NCI-H748 (cell line): ENCODE data around the gene KLRG1.

ENCODE experiments used
- DNase-seq: peaks from one replicate; lab custom pipeline; 2025; ENCODE audit not compliant: unreplicated experiment; lab: John Stamatoyannopoulos, UW

KLRG1 gene

DNA sequence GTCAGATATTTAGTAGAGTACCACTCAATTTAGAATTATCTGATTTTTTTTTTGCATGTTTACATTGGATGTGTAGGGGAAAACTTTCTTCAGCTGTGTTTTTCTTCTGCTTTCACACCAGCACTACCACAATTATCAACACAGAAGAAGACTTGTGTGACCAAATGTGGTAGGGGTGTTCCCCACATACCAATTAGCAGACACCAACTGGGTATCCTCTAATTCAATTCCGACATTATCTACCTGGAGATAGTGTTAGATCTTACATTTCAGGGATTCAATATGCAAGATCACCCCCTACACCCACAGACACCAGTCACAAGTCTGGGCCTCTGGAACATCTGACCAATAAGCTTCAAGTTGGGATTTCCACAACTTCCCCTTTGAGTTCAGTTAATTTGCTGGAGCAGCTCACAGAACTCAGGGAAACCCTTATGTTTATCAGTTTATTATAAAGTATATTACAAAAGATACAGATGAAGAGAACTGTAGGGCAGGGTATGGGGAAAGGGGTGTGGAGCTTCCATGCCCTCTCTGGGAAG lies 4.1 kb upstream of the KLRG1 start:
- no peak for DNase-seq

DNA sequence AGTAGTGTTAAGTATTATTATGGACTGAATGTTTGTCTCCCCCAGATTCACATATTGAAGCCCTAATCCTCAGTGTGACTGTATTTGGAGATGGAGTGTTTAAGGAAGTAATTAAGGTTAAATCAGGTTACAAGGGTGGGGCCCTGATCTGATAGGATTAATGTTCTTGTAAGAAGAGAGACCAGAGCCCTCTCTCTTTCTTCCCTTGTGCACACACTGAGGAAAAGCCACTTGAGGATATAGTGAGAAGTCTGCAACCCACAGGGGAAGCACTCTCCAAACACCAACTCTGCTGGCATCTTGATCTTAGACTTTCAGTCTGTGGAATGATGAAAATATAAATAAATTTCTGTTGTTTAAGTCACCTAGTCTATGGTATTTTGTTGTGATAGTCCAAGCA lies 2.2 kb upstream of the KLRG1 start:
- DNase-seq, result no peak

DNA sequence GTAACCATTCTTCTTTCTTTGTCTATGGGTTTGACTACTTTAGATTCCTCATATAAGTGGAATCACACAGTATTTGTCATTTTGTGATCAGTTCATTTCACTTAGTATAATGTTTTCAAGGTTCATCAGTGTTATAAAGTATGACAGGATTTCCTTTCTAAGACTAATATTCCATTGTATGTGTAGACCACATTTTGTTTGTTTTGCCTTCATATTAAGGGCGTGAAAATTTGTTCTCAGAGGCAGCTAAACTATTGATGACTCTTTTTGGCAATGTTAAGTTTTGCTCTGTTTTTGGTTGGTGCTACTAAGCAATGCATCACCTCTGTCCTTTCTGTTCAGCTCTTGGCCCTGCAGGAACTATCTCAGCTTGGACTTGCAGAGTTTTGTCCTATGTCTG lies 1.7 kb upstream of the KLRG1 start:
- DNase-seq, result no peak

DNA sequence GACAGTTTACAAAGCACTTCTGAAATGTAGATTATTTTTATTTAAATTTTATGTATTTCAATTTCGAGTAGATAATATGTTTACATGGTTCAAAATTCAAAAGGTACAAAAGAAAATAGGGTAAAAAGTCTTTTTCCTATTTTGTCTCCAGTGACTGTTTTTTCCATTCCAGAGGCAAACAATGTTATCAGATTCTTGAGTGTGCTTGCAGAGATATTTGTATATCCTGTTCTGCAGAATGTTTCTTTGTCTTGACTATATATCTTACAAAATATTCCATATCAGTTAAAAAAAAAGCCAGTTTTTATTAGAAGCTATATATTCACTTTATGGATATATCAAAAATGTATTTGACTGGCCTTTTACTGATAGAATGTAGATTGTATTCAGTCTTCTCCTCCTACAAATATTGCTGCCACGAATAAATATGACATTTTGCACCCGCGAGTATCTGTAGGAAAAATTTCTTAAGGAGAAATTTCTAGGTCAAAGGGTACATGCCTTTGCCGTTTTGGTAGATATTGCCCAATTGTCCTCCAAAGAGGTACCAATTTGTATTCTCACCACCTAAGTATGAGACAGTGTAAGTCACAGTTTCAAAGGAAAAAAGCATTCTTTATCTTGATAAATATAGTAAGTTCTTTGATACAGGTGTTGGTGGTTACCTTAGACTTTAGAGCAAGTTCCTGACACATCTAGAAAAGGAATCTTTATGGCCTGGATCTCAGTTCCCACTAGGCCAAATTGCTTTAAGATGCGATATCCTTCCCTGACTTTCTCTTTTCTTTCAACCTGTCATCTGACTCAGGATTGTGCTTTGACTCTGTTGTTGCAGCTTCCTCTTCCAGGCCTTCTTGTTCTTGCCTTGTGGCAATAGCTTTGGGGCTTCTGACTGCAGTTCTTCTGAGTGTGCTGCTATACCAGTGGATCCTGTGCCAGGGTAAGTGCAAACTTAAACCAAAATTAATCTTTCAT lies 2.3 kb downstream of the KLRG1 start:
- no peak for DNase-seq

DNA sequence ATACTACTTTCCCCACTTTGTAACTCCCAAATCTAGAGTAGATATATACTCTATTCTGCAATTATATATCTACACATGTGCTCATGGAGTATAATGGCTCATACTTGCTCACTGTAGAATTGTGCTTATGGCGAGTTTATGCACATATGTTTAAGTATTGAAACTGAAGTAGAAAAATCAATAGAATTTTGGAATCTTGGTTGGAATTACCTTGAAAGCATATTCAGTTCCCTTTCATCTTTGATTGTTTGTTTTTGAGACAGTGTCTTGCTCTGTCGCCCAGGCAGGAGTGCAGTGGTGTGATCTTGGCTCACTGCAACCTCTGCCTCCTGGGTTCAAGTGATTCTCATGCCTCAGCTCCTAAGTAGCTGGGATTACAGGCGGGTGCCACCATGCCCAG lies 4.5 kb downstream of the KLRG1 start:
- DNase-seq, result no peak

DNA sequence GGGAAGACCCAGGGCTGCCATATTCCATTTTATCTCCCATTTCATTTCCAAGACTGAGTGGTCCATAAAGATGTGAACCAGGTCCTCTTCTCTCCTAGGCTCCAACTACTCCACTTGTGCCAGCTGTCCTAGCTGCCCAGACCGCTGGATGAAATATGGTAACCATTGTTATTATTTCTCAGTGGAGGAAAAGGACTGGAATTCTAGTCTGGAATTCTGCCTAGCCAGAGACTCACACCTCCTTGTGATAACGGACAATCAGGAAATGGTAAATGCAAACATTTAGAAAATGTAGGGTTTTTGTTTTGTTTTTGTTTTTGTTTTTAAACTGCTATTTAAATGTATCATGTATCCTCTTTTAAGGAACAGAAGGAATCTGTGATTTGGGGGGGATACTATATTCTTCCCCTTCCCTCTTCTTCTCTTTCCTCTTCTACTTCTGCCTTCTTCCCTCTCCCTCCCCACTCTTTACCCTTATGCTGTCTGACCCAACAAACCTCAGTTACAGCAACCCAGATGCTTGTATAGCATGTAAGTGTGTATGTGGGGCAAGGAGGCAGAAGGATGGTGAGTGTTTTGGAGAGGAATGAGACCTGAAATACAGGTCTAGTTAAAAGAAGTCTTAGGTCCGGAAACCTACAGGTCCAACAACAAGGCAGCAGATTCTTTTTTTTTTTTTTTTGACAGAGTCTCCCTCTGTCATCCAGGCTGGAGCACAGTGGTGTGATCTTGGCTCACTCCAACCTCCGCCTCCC lies 5.9 kb downstream of the KLRG1 start:
- DNase-seq, result no peak

DNA sequence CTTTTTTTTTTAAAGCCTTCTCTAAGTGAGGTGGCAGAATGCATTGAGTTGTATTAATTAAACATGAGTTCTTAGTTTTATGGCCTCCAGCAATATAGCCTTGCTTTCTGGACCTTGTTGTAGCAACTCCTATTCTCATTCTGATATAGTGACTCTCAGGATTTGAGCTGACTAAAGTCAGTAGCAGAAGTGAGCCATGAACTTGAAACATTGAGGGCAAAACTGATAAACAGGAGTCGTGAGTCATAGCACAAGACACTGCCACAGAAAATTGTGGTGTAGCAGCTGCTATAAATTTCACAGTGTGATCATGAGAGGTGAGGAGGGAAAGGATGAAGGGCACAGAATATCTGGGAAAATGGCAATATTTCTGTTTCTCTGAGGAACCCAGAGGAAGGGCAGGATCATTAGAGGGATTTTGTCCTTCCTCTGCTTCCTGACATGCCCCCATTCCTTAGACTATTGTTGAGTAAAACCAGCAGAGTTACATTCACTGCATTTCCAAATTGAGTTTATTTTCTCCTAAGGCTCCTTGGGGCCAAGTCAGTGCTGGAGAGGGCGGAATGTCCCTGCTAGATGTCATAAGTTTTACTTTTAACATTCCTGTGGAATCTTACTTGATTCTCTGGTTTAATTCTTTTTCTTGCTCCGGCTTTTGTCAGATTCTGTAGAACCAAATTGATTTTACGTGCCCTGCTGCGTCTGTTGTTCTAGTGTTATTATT lies 7.5 kb downstream of the KLRG1 start:
- DNase-seq, result no peak

DNA sequence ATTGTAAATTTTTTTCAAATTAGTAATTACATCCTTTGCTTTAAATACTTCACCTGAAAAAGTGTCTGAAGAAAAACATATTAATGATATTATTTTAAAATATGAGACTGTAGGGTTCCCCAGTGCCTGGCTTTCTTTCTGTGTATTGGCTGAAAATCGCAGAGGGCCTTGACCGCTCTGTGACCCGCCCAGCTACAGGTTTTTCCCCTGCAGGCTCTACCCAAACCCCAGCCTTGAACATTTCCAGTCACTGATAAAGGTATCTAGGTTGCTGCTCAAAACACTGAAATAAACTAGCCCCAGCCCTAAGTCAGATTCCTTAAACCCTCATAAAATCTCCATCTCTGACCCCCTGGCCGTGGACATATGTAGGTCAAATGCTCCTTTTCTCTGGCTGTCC lies 11.9 kb downstream of the KLRG1 start:
- DNase-seq, result no peak

DNA sequence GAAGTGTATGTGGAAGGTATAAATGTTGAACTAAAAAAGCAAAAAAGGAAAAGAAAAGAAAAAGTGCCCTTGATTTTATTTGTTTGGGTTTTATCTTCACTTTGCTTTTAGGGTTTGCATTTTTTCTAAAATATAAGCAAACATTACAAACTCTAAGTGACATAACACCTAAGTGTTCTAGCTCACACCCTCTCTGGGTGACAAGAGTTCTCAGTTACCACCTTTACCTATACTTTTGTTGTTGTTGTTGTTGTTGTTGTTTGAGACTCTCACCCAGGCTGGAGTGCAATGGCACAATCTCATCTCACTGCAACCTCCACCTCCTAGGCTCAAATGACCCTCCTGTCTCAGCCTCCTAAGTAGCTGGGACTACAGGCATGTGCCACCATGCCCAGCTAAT lies 13.0 kb downstream of the KLRG1 start:
- DNase-seq, result no peak

DNA sequence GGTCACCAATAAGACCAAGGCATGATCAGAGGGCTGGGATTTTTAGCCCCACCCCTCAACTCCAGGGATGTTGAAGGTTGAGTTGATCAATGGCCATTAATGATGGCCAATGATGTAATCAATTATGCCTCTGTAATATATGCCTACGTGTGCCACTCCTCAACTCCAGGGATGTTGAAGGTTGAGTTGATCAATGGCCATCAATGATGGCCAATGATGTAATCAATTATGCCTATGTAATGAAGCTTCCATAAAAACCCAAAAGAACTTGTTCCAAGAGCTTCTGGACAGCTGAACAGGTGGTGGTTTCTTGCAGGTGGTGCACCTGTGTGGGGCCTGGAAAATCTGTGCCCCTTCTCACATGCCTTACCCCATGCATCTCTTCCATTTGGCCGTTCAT lies 33.2 kb downstream of the KLRG1 start:
- DNase-seq, result no peak

DNA sequence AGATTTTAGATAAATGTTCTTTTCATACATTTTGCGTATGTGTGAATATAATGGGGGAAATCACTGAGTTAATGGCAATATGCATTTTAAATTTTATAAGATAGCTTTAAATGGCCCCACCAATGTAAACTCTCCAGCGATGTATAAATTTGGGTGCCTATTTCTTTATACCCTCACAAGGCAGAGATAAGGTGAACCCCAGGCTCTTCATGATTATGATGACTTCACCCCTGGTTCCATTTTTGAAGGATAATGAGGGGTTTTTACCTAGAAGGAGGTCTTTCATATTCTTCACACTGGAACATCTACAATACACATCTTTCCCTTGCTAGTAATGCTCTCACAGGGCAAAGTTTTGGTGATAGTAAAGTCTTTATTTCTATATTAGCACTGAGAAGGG lies 35.2 kb downstream of the KLRG1 start:
- DNase-seq, result no peak

DNA sequence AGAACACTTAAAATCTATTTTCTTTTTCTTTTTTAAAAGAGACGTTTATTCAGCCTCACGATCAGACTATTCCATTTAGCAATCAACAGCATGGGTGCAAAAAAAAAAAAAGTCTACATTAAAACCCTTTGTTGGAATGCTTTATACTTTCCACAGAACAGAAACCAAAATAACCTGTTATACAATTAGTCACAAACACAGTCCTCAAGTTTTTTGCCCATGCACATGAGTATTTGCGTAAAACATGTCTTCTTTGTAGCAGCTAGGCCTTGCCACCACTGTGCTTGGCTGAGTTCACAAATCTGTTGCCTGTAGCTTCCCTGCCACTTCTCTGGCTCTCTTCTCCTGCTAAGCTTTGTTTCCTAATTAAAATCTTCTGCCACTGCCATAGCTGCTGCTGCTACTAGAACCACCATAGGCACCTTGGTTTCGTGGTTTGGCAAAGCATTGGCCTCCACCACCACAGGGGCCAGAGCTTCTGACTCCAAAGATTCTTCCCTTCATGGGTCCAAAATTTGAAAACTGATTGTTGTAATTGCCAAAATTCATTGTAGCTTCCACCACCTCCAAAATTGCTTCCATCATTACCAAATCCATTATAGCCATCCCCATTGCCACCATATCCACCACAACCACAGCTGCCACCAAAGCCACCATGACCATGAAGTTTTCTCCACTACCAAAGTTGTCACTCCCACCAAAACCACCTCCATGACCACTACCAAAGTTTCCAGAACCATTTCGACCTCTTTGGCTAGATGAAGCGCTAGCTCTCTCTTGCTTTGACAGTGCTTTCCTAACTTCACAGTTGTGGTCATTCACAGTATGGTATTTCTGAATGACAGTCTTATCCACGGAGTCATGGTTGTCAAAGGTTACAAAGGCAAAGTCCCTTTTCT lies 38.1 kb downstream of the KLRG1 start:
- no peak for DNase-seq

DNA sequence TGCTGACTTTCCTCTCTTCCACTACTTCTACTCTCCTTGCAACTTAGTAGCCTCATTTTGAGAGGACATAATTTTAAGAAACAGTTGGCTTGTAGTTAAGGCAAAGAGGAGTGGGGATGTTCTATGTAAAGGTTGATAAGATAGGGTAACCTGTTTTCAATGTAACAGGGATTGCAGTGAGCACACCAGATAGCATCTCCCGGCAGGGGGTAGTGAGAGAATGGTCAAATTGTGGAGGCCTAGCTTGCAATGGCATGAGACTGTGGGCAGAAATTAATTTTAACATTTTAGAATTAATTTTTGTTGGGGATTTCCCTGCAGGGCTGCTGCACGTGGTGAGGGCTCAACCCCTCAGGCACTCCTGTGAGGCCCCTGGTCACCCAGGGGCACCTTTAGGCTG lies 41.4 kb downstream of the KLRG1 start:
- no peak for DNase-seq

DNA sequence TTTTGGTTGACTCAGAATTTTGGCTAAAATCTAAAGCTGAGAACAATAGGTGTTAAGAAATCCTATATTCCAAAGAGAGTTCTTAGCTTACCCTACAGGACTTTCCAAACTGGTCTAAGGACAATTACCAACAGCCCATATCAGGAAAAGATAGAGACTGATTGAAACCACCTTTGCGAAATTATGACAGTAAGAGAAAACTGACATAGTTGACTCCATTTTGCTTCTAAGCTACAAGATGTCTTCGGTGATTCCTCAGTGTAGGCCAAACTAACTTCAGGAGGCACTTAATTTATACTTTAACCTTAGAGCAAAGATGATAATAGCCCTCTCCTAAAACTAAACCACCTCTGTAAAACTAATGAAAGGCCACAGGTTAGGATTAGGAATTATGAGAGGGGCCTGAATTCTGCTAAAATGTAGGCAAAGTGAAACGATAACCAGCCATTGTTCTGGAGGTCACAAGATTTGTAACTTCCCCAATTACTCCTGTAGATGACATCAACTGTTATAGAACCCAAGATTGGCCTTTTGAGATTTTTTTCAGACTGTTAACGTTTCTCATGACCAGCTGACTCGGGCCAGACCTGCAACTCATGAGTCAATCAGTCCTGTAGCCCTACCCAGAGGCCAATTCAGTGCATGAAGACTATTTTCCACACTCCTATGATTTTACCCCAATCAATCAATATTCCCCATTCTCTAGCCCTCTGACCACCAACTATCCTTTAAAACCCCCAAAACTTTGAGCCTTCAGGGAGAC lies 43.0 kb downstream of the KLRG1 start:
- DNase-seq, result no peak

DNA sequence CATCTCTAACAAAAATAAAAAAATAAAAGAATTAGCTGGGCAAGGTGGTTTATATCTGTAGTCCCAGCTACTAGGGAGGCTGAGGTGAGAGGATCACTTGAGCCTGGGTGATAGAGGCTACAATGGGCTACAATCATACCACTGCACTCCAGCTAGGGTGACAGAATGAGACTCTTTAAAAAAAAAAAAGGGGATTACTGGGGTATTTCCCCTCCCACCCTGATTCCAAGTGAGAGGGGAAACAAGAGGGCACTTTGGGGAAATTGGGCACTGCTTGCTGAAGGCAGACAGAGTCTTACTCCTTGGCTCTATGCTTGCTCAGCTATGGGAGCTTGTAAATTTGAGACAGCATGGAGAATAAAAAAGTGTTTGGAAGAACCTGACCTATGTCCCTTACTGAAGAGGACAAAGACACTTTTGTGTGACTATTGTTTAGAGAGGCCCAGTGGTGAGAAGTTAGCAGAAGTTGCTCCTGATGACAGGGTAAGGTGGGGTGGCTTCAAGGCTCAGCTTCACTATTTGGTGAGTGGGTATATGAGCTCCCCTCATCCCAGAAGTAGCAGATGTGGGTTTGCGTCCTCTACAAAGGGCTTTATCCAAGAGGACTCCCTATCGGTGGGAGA lies 44.0 kb downstream of the KLRG1 start:
- no peak for DNase-seq

DNA sequence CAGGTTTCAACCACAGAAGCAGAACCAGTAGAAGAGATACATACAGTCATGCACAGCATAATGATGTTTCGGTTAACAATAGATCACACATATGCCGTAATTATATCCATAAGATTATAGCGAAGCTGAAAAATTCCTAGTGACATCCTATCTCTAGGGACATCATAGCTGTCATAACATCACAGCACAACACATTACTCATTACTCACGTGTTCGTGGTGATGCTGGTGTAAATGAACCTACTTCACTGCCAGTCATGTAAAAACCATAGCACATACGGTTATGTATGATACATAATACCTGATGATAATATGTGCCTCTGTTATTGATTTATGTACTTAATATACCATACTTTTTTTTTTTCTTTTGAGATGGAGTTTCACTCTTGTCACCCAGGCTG lies 44.7 kb downstream of the KLRG1 start:
- no peak for DNase-seq

DNA sequence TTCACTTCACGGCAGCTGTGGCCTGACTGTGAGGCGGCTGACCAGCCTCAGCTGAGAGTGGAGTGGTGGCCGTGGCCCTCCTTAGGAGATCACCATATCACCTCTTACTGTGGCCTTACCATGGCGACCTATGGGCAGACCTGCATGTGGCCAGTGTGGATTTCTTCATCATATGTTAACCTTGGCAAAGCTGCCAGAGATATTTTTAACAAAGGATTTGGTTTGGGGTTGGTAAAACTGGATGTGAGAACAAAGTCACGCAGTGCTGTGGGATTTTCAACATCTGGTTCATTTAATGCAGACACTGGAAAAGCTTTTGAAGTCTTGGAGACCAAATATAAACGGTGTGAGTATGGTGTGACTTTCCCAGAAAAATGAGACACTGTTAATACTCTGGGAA lies 46.9 kb downstream of the KLRG1 start:
- no peak for DNase-seq

DNA sequence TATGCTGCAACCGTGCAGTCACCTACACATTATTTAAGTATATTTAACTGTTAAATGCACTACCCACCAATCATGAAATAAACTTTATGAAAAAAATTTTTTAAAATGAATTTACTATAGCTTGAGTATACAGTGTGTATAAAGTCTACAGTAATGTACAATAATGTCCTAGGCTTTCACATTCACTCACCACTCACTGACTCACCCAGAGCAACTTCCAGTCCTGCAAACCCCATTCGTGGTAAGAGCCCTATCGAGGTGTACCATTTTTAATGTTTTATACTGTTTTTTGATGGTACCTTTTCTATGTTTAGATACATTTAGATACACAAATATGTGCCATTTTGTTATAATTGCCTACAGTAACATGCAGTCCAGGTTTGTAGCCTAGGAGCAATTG lies 48.1 kb downstream of the KLRG1 start:
- no peak for DNase-seq

DNA sequence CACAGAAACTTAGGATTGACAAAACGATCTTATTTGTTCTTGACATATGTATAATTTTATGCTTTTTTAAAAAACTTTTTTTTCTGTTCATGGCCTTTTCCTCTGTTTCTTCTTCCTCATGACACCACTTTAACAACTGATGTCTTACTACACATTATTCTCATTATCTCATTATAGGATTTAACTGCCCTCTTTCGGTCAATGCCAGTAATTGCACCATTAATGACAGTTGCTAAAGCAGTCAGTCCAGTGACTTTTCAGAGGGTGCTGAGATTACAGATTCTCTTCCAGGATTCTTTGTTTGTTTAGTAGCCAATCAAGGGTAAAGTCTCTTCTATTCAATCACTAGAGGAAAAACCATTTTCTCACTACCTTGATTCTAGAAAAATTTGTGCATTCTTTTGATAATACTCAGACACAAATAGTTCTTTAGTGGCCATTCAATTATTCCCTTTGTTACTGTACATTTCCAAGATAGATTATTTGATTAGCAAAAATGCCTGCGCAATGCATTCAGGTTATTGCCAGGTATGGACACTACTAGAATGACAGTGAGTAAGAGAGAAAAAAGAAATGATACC lies 50.1 kb downstream of the KLRG1 start:
- DNase-seq, result peak; percentile 39
